WTC11 (cell line): ENCODE results near the gene TMCO1. TPM values are rescaled to one million over a fixed set of nuclear protein-coding genes. Genes with fewer than 3 reads are reported as not detected.
A peak's percentile ranks its signal among the peaks of the same experiment; 100 is the strongest.

Experiments used
- E2F1 ChIP-seq: sonication (generic); formaldehyde crosslinking; IDR thresholded peaks from 2 replicates; pipeline ENCODE4 v1.8.0; 2022; ENCODE audit warnings: mild to moderate bottlenecking, missing genetic modification reagents
- E2F4 ChIP-seq: sonication (generic); formaldehyde crosslinking; IDR thresholded peaks from 2 replicates; pipeline ENCODE4 v1.8.1; 2022; ENCODE audit warnings: low read depth, mild to moderate bottlenecking, moderate library complexity, missing genetic modification reagents, borderline replicate concordance
- E2F5 ChIP-seq: sonication (generic); formaldehyde crosslinking; IDR thresholded peaks from 2 replicates; pipeline ENCODE4 v1.8.1; 2022; ENCODE audit warnings: mild to moderate bottlenecking, moderate library complexity, missing genetic modification reagents
- EMX1 ChIP-seq: fragments of 250-450 bp; sonication (Bioruptor Pico); IDR thresholded peaks from 2 replicates; pipeline ENCODE4 v1.8.0; 2021; ENCODE audit warnings: mild to moderate bottlenecking
- ERG ChIP-seq: fragments of 250-450 bp; sonication (Bioruptor Pico); IDR thresholded peaks from 2 replicates; pipeline ENCODE4 v1.8.0; 2021; ENCODE audit warnings: mild to moderate bottlenecking
- FOXP1 ChIP-seq: sonication (generic); formaldehyde crosslinking; IDR thresholded peaks from 2 replicates; pipeline ENCODE4 v1.8.0; 2022; ENCODE audit warnings: missing genetic modification reagents, mild to moderate bottlenecking, moderate library complexity, borderline replicate concordance
- GABPB1 ChIP-seq: sonication (generic); formaldehyde crosslinking; IDR thresholded peaks from 2 replicates; pipeline ENCODE4 v1.8.1; 2023; ENCODE audit warnings: mild to moderate bottlenecking, missing genetic modification reagents
- JAZF1 ChIP-seq: fragments of 250-450 bp; sonication (Bioruptor Pico); IDR thresholded peaks from 2 replicates; pipeline ENCODE4 v1.9.0; 2021; ENCODE audit warnings: moderate library complexity, mild to moderate bottlenecking, inconsistent platforms
- NR2C2 ChIP-seq: sonication (generic); formaldehyde crosslinking; IDR thresholded peaks from 2 replicates; pipeline ENCODE4 v1.8.0; 2022; ENCODE audit warnings: mild to moderate bottlenecking, missing genetic modification reagents
- OVOL2 ChIP-seq: fragments of 250-450 bp; sonication (Bioruptor Pico); IDR thresholded peaks from 2 replicates; pipeline ENCODE4 v1.9.0; 2021; ENCODE audit warnings: mild to moderate bottlenecking, borderline replicate concordance
- SMAD3 ChIP-seq: sonication (generic); formaldehyde crosslinking; IDR thresholded peaks from 2 replicates; pipeline ENCODE4 v1.8.0; 2022; ENCODE audit warnings: missing genetic modification reagents, mild to moderate bottlenecking, borderline replicate concordance
- TCF7 ChIP-seq: sonication (generic); formaldehyde crosslinking; IDR thresholded peaks from 2 replicates; pipeline ENCODE4 v1.8.0; 2022; ENCODE audit warnings: mild to moderate bottlenecking, low read depth, missing genetic modification reagents, moderate library complexity
- TEAD1 ChIP-seq: sonication (generic); formaldehyde crosslinking; IDR thresholded peaks from 2 replicates; pipeline ENCODE4 v1.8.0; 2022; ENCODE audit warnings: mild to moderate bottlenecking, missing genetic modification reagents
- TP53 ChIP-seq: sonication (generic); formaldehyde crosslinking; IDR thresholded peaks from 2 replicates; pipeline ENCODE4 v1.8.1; 2023; ENCODE audit warnings: mild to moderate bottlenecking, missing genetic modification reagents
- USF2 ChIP-seq: sonication (generic); formaldehyde crosslinking; IDR thresholded peaks from 2 replicates; pipeline ENCODE4 v1.8.1; 2023; ENCODE audit warnings: mild to moderate bottlenecking, missing genetic modification reagents, moderate library complexity
- ZBTB43 ChIP-seq: sonication (generic); formaldehyde crosslinking; IDR thresholded peaks from 2 replicates; pipeline ENCODE4 v1.8.1; 2023; ENCODE audit warnings: mild to moderate bottlenecking, missing genetic modification reagents
- ZMAT4 ChIP-seq: fragments of 250-450 bp; sonication (Bioruptor Pico); IDR thresholded peaks from 2 replicates; pipeline ENCODE4 v1.9.0; 2021; ENCODE audit warnings: mild to moderate bottlenecking
- ZNF121 ChIP-seq: sonication (generic); formaldehyde crosslinking; IDR thresholded peaks from 2 replicates; pipeline ENCODE4 v1.8.0; 2023; ENCODE audit warnings: missing genetic modification reagents
- ZNF138 ChIP-seq: sonication (generic); formaldehyde crosslinking; conservative IDR thresholded peaks from 2 replicates; pipeline ENCODE4 v1.8.1; 2022; ENCODE audit warnings: mild to moderate bottlenecking, moderate library complexity, missing genetic modification reagents
- ZNF317 ChIP-seq: sonication (generic); formaldehyde crosslinking; IDR thresholded peaks from 2 replicates; pipeline ENCODE4 v1.8.1; 2023; ENCODE audit warnings: low read depth, mild to moderate bottlenecking, moderate library complexity, missing genetic modification reagents, borderline replicate concordance
- ZNF396 ChIP-seq: fragments of 250-450 bp; sonication (Bioruptor Pico); IDR thresholded peaks from 2 replicates; pipeline ENCODE4 v1.8.0; 2021; ENCODE audit warnings: mild to moderate bottlenecking, moderate library complexity, borderline replicate concordance
- ZNF416 ChIP-seq: fragments of 250-450 bp; sonication (Bioruptor Pico); IDR thresholded peaks from 2 replicates; pipeline ENCODE4 v1.9.0; 2021; ENCODE audit warnings: mild to moderate bottlenecking, inconsistent platforms
- ZNF532 ChIP-seq: fragments of 250-450 bp; sonication (Bioruptor Pico); IDR thresholded peaks from 2 replicates; pipeline ENCODE4 v1.9.0; 2021; ENCODE audit warnings: mild to moderate bottlenecking, borderline replicate concordance
- ZNF671 ChIP-seq: fragments of 250-450 bp; sonication (Bioruptor Pico); IDR thresholded peaks from 2 replicates; pipeline ENCODE4 v1.8.0; 2021; ENCODE audit warnings: mild to moderate bottlenecking
- ZSCAN18 ChIP-seq: fragments of 250-450 bp; sonication (Bioruptor Pico); IDR thresholded peaks from 2 replicates; pipeline ENCODE4 v2.1.2; 2022; ENCODE audit warnings: mild to moderate bottlenecking, moderate library complexity
- total RNA-seq: library from RNA; stranded (reverse); gene quantifications from 3 replicates; pipeline ENCODE4 v1.2.3, GENCODE V29; 2021

TMCO1 gene
- total RNA-seq, 1 experiment from 2014 or later, result 52.8 TPM

DNA sequence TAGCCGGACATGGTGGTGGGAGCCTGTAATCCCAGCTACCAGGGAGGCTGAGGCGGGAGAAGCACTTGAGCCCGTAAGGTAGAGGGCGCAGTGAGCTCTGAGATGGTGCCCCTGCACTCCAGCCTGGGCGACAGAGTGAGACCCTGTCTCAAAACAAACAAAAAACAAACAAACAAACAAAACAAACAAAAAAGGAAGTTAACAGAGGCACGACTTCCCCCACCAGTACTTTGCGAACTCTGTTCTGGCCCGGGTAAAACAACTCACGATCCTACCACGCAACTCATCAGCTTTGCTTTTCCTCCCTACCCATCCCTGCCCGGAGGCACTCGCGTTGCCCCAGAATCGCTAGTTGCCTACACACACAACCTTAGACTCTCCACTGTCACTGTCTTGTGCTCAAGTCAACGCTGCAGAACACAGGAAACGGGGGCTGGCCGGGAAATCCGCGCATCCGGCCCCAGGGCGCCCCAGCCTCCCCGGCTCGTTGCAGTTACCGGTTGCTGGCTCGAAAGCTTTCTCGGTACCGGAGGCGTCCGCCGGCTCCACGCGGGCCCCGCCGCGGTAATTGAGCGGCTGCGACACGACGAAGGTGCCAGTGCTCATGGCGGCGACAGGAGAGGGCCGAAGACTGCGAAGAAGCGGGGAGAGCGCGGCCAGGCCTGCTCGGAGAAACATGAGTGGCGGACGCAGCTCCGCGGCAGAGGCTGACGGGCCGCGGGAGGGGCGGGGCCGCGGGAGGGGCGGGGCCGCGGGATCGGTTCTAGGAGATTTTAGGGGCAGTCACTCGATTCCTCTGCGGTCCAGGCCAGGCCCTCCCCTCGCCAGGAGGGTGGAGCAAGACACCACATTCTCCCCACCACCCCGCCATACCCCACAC lies 70.5 kb downstream of the TMCO1 start, which contains the start of gene ALDH9A1 (continued):
- TF ChIP-seq USF2 (CRISPR knock-in tag), result no peak
- no peak for TF ChIP-seq ZNF396 (CRISPR knock-in tag)
- no peak for TF ChIP-seq E2F1 (CRISPR knock-in tag)
- no peak for TF ChIP-seq NR2C2 (CRISPR knock-in tag)
- TF ChIP-seq E2F5 (CRISPR knock-in tag), result no peak; the same call in 1 of the 2 replicates
- TF ChIP-seq TCF7 (CRISPR knock-in tag), result no peak
- peak; percentile 88 for TF ChIP-seq FOXP1 (CRISPR knock-in tag)
- no peak for TF ChIP-seq TP53 (CRISPR knock-in tag)
- TF ChIP-seq E2F4 (CRISPR knock-in tag), result peak; percentile 62; the same call in 1 of the 2 replicates
- TF ChIP-seq TEAD1 (CRISPR knock-in tag), result 0 out of 2 replicates have a peak, but pooled peaks have one; percentile 16
- TF ChIP-seq ZNF532, result no peak
- TF ChIP-seq GABPB1, result peak; percentile 40; the same call in 1 of the 2 replicates
- no peak for TF ChIP-seq JAZF1 (CRISPR knock-in tag)
- TF ChIP-seq ZNF416 (CRISPR knock-in tag), result 0 out of 2 replicates have a peak, but pooled peaks have one; percentile 10
- no peak for TF ChIP-seq EMX1 (CRISPR knock-in tag)
- peak; percentile 66; the same call in 1 of the 2 replicates for TF ChIP-seq SMAD3 (CRISPR knock-in tag)
- no peak for TF ChIP-seq ERG (CRISPR knock-in tag)
- TF ChIP-seq OVOL2, result no peak
- TF ChIP-seq ZNF317 (CRISPR knock-in tag), result no peak
- TF ChIP-seq ZNF121 (CRISPR knock-in tag), result peak; percentile 94
- no peak for TF ChIP-seq ZSCAN18 (CRISPR knock-in tag)
- TF ChIP-seq ZMAT4 (CRISPR knock-in tag), result no peak
- TF ChIP-seq ZNF138 (CRISPR knock-in tag), result no peak
- peak; percentile 53; the same call in 1 of the 2 replicates for TF ChIP-seq ZBTB43
- TF ChIP-seq ZNF671 (CRISPR knock-in tag), result no peak
